ENCODE results near the gene TMPRSS2. TPM values are rescaled to one million over a fixed set of nuclear protein-coding genes. Genes with fewer than 3 reads are reported as not detected.

TMPRSS2 gene
- total and polyA plus RNA-seq, 9 of the 15 experiments (the other 6 are each of a cell fraction or from before 2014, with no cell fraction given), result 0.20 TPM; not detected in 8

DNA sequence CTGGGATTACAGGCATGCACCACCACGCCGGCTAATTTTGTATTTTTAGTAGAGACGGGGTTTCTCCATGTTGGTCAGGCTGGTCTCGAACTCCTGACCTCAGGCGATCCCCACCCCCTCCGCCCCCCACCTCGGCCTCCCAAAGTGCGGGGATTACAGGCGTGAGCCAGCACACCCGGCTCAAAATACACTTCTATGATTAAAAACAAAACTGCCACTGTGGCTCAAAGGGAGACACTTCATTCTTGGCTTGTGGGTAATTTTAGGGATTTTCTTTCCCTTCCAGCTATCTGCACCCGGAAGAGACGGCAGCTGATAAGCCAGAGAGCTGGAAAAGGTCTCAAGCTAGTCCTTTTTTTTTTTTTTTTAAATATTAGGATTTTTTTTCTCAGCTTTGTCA is 24.5 kb downstream of the TMPRSS2 start:
- FAIRE-seq (no peak), DNase-seq (ENCODE audit: extremely low read depth in 1 of 4, low spot score in 3 of 4) (no peak), ATAC-seq (no peak)
- in situ Hi-C loops (cut with MboI) (no loop called here), intact Hi-C loops (cut with micrococcal nuclease) (no loop called here)
- no peak overlapping the region for H3K9ac ChIP-seq (ENCODE audit: insufficient read depth in 1 of 2, low read depth in 2 of 2, low read length in 2 of 2)
- peaks cover 20 to 25% of the 10 kb centered on the region in 2 experiments; a peak in 4 of 5 replicates for H3K27me3 ChIP-seq (ENCODE audit: control insufficient read depth in 2 of 2, insufficient read depth in 2 of 2, low read length in 2 of 2)
- H3K9me3 ChIP-seq (replicated peaks; ENCODE audit: control insufficient read depth, insufficient read depth, low read depth, low read length), result no peaks in the 10 kb centered on the region
- H3K4me2 ChIP-seq (ENCODE audit: insufficient read depth, low read length), result no peak overlapping the region
- no peaks in the 10 kb centered on the region for H3K9me1 ChIP-seq (ENCODE audit: control insufficient read depth, insufficient read depth, low read length)
- no peak overlapping the region for H3K27ac ChIP-seq (ENCODE audit: extremely low read depth, low read depth, low read length)
- no peak overlapping the region for H2AFZ ChIP-seq (ENCODE audit: low read depth, low read length)
- H3K4me1 ChIP-seq (replicated peaks in 1 of 2; ENCODE audit: control insufficient read depth in 2 of 2, insufficient read depth in 2 of 2, low read length in 2 of 2), result no peaks in the 10 kb centered on the region
- CTCF ChIA-PET (ENCODE audit: low intra/inter-chr PET ratio), result no interaction called here
- no TSS peak for BruUV-seq (replicated peaks)
- H4K20me1 ChIP-seq (replicated peaks; ENCODE audit: control insufficient read depth, insufficient read depth, low read length), result no peaks in the 10 kb centered on the region
- 0% methylated on average over 7 of the region's 12 CpGs for WGBS (ENCODE audit: insufficient coverage, low coverage, missing lambda C conversion rate)
- no peaks in the 10 kb centered on the region for H3K36me3 ChIP-seq (ENCODE audit: control insufficient read depth, insufficient read depth, low read length)
- POLR2A ChIA-PET, result no interaction called here
- H3K4me3 ChIP-seq, result no peak overlapping the region
- H3K79me2 ChIP-seq (ENCODE audit: control insufficient read depth, insufficient read depth, low read length), result no peaks in the 10 kb centered on the region
- TF ChIP-seq ZNF318 (IDR thresholded peaks at IDR 0.05; ENCODE audit: borderline replicate concordance in 1 of 2, low read depth in 1 of 2), result no peak
- no peak for TF ChIP-seq FOXP1 (CRISPR knock-in tag; IDR thresholded peaks at IDR 0.05)
- no peak for TF ChIP-seq PHF20 (IDR thresholded peaks at IDR 0.05; ENCODE audit: partially characterized antibody)
- no peak for TF ChIP-seq MTA1 (IDR thresholded peaks at IDR 0.05; ENCODE audit: borderline replicate concordance)
- TF ChIP-seq SLC30A9 (CRISPR knock-in tag; IDR thresholded peaks at IDR 0.05), result no peak
- TF ChIP-seq PCBP2 (IDR thresholded peaks at IDR 0.05; ENCODE audit: low read depth, low read length, poor library complexity, severe bottlenecking), result no peak
